ENCODE results near the gene GABRB1.
A peak's percentile ranks its signal among the peaks of the same experiment; 100 is the strongest.

Gene GABRB1

GRCh38 chr4:47434931-47435330, 403.6 kb downstream of the GABRB1 start:
- DNase-seq, result no peak
- intact Hi-C loops (cut with DNase I), result no loop called here

DNA sequence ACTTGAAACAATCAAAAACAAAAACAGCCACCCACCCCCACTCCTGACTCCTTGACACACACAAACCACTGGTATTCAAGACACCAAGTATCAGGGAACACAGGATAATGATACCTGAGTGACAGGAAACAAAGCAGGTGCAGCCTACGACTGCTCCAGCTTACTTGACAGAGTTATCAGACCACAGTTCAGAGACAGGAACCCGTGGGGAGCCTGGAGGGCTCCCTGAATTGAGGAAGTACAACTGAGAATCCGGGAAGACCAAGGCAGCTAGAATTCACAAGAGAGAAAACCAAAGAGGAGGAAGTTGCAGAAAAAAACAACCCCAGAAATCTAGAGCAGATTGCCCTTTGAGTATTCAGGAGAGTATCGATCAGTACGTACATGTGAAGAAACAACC, 411.6 kb downstream of the GABRB1 start:
- DNase-seq, result no peak
- intact Hi-C loops (cut with DNase I), result no loop called here

DNA sequence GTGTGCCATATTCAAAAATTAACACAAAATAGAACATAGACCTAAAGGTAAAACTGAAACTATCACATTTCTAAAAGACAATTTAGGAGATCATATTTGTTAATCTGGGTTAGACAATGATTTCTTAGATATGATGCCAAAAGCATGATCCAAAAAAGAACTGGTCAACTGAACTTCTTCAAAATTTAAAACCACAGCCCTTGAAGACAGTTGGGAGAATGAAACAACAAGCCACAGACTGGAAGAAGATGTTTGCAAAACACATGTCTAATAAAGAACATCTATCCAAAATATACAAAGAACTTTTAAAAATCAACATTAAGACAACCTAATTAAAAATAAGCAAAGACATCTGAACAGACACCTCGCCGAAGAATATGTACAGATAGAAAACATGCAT, 412.7 kb downstream of the GABRB1 start:
- no peak for DNase-seq
- intact Hi-C loops (cut with DNase I), result no loop called here

- intact Hi-C loops (cut with DNase I), result no loop called here
Measured at GRCh38 chr4:47451657-47452056, 420.3 kb downstream of the GABRB1 start.

GRCh38 chr4:47462799-47463234, 431.4 kb downstream of the GABRB1 start:
- no peak for DNase-seq
- intact Hi-C loops (cut with DNase I), result loop anchor here (1.0 to 5.0 kb wide), 2 partner anchors 22 to 99 kb away; partner anchors contain the start of gene ATP10D

More at GRCh38 chr4:47451657-47452056, 420.3 kb downstream of the GABRB1 start:
- DNase-seq, result no peak

DNA sequence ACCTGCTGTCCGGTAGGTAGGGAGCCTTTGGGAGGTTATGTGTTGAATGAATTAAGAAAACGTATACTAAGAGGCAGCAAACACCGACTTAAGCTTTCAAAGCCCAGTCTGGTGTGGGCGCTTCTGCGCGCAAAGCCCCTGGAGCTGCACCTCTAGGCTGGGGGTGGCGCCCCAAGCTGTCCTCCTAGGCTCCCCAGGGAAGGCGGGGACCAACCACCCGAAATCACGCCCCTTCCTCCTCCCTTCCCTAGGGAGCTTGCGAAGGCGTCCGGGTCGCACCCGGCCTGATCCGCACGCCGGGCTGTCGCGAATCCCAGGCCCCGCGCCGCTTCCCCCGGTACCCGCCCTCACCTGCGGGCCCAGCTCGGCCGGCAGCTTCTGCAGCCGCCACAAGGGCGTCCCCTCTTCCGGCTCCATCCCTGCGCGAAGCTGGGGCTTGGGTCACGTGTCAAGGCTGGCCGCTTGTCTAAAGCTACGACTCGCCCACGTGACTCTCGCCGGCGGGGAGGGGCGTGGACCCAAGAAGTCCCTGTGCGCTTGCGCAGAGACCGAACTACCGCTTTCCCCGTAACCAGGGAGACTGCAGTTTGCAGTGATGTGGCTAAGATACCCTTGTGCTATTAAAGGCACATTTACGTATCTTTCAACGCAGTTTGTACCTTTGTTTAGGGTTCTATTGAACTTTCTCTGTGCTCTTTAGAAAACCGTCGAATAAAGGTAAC, 432.0 kb downstream of the GABRB1 start, which contains the start of gene COMMD8:
COMMD8 (minus strand) TSS at position 468 of the 722 bp plus-strand sequence; CDS start at position 417, 51 bp downstream.
- intact Hi-C loops (cut with DNase I), result loop anchor here (1.0 to 5.0 kb wide), 2 partner anchors 22 to 99 kb away; partner anchors contain the start of gene ATP10D
- peak; percentile 94 to 99 (median 96) for DNase-seq

GRCh38 chr4:47465004-47465403, 433.6 kb downstream of the GABRB1 start:
- intact Hi-C loops (cut with DNase I), result no loop called here
- no peak for DNase-seq

- intact Hi-C loops (cut with DNase I), result no loop called here
- no peak for DNase-seq
Measured at GRCh38 chr4:47466056-47466785, 434.9 kb downstream of the GABRB1 start.

DNA sequence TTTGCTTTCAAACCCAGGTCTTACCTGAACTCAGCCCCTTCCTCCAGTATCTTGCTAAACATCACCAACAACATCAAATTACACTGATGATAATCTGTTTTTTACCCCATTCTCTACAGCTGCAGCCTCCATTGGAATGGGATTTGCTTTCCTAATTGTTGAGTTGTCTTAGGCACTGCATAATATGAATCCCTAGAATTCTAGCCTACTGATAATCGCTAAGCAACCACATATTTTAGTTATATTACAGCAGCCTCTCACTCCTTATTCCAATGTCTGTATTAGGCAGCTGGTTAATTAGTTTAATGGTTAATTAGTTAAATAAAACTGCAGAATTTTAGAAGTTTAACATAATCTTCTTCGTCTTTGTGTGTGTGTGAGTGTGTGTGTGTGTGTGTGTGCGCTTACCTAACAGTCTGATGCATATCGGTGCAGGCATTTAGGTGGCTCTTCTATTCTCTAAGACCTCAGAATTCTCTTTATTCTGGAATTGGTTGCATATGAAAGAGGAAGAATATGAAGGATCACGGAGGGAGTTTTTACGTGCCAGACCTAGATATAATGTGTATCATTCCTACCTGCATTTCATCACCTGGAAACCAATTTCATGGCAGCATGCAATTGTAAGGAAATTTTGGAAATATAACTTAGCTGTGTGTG, 437.5 kb downstream of the GABRB1 start:
- intact Hi-C loops (cut with DNase I), result no loop called here
- DNase-seq, result no peak

GRCh38 chr4:47469951-47470350, 438.6 kb downstream of the GABRB1 start:
- intact Hi-C loops (cut with DNase I), result no loop called here

DNA sequence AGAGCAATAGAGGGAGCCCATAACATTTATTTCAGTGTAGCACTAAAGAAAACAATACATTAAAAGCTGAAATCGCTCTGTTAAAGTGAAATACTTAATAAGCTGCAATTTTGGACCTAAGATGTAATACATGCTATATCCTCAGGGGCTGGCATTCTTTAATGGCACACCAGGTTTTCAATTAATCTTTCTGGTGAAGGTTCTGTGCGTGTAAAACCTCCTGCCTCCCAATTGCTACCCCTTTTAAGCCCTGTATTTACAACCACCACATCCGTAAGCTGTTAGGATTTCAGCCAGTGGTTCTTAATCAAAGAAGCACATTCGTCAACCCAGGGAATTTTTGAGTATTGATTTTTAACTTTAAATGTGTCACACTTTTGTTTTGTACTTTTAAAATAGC, 439.7 kb downstream of the GABRB1 start:
- DNase-seq, result no peak
- intact Hi-C loops (cut with DNase I), result no loop called here

More at GRCh38 chr4:47469951-47470350, 438.6 kb downstream of the GABRB1 start:
- no peak for DNase-seq

GRCh38 chr4:47471591-47471990, 440.2 kb downstream of the GABRB1 start:
- intact Hi-C loops (cut with DNase I), result no loop called here
- no peak for DNase-seq

GRCh38 chr4:47473141-47473750, 441.9 kb downstream of the GABRB1 start:
- intact Hi-C loops (cut with DNase I), result no loop called here

DNA sequence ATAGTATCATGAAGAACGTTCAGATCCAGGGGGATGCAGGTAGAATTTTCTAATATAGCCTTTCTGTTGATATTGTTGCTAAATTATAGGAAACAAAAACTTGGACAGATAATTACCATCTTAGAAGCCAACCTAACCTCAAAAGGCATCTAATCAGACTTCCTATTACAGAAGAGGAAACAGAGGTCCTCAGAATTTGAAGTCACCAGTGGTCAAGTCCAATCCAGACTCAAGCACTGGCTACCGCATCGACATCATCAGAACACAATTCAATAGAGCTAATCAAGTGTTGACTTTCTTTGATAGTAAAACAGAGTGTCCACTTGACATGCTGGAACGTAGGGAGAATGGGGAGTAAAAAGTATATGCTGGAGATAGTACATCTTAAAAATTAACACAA, 443.4 kb downstream of the GABRB1 start:
- DNase-seq, result no peak
- intact Hi-C loops (cut with DNase I), result no loop called here

More at GRCh38 chr4:47473141-47473750, 441.9 kb downstream of the GABRB1 start:
- no peak for DNase-seq

GRCh38 chr4:47475411-47475810, 444.0 kb downstream of the GABRB1 start:
- DNase-seq, result no peak
- intact Hi-C loops (cut with DNase I), result no loop called here
